HTERT RPE-1 (cell line): ENCODE measurements around the gene ZMPSTE24.

Experiments
- in situ Hi-C: fragments of 300-500 bp; cut with MboI; formaldehyde crosslinking; loops from 4 replicates; pipeline ENCODE4 v1.14.3; 2020; ENCODE audit warnings: low sequenced_read_pairs

ZMPSTE24 gene

GRCh38 chr1:40257313-40257687 is 736 bp upstream of the ZMPSTE24 start:
- in situ Hi-C loops, result no loop called here

GRCh38 chr1:40258445-40258769 is 371 bp downstream of the ZMPSTE24 start:
- in situ Hi-C loops, result no loop called here

GRCh38 chr1:40264354-40264781 is 6.3 kb downstream of the ZMPSTE24 start:
- in situ Hi-C loops, result no loop called here

- in situ Hi-C loops, result no loop called here
These were observed 7.3 kb downstream of the ZMPSTE24 start for GRCh38 chr1:40265298-40265697.

- in situ Hi-C loops, result no loop called here
These were observed 7.9 kb downstream of the ZMPSTE24 start for GRCh38 chr1:40265919-40266318.

- in situ Hi-C loops, result no loop called here
These were observed 8.9 kb downstream of the ZMPSTE24 start for GRCh38 chr1:40266786-40267535.

GRCh38 chr1:40267767-40268187 is 9.7 kb downstream of the ZMPSTE24 start:
- in situ Hi-C loops, result no loop called here

- in situ Hi-C loops, result no loop called here
These were observed 10.2 kb downstream of the ZMPSTE24 start for GRCh38 chr1:40268211-40268610.

GRCh38 chr1:40270152-40270834 is 12.3 kb downstream of the ZMPSTE24 start:
- in situ Hi-C loops, result no loop called here

- in situ Hi-C loops, result no loop called here
These were observed 14.7 kb downstream of the ZMPSTE24 start for GRCh38 chr1:40272653-40273213.

- in situ Hi-C loops, result no loop called here
These were observed 15.6 kb downstream of the ZMPSTE24 start for GRCh38 chr1:40273547-40274166.

- in situ Hi-C loops, result no loop called here
These were observed 16.3 kb downstream of the ZMPSTE24 start for GRCh38 chr1:40274331-40274730.

GRCh38 chr1:40276122-40276521 is 18.1 kb downstream of the ZMPSTE24 start:
- in situ Hi-C loops, result no loop called here

- in situ Hi-C loops, result no loop called here
These were observed 23.8 kb downstream of the ZMPSTE24 start for GRCh38 chr1:40281853-40282252.

GRCh38 chr1:40291293-40291692 is 33.3 kb downstream of the ZMPSTE24 start:
- in situ Hi-C loops, result no loop called here

GRCh38 chr1:40299366-40300248 is 41.6 kb downstream of the ZMPSTE24 start:
- in situ Hi-C loops, result no loop called here

- in situ Hi-C loops, result no loop called here
These were observed 42.2 kb downstream of the ZMPSTE24 start for GRCh38 chr1:40300249-40300567.

- in situ Hi-C loops, result no loop called here
These were observed 42.6 kb downstream of the ZMPSTE24 start for GRCh38 chr1:40300651-40301050.

GRCh38 chr1:40301066-40301465 is 43.0 kb downstream of the ZMPSTE24 start:
- in situ Hi-C loops, result no loop called here

GRCh38 chr1:40301541-40302299 is 43.7 kb downstream of the ZMPSTE24 start:
- in situ Hi-C loops, result no loop called here
